Measurements from ENCODE around the gene LATS1.
"Not testable (repeated sequence)": the region's sequence is repeated elsewhere in the genome, so short reads cannot be mapped to it uniquely, and the experiment has no call there.

Gene LATS1

GRCh38 chr6:149717588-149718458 lies at the start of gene LATS1:
TSS of gene LATS1 (minus strand) at chr6:149718101. CDS start at chr6:149702126, 15,975 bp downstream.
- DNase-seq = peak; percentile 72

GRCh38 chr6:149766156-149766769 lies 48.4 kb upstream of the LATS1 start:
- no peak for DNase-seq

DNA sequence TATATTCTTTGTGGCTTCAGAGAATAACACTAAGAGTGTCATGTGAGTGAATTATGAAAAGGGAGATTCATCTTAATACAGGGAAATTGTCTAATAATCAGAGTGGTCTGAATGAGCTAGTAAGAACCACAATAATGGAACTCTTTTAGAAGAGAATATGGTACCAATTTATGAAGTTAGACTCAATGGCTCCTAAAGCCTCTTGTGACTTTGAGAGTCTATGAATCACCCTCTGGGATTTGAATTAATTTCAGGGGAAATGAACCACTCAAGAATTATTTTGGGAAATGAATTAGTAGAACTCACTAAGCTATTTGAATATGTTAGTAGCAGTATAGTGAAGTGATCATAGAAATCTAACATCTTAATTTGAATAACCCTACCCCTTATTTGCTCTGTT lies 46.0 kb upstream of the LATS1 start:
- DNase-seq = no peak

DNA sequence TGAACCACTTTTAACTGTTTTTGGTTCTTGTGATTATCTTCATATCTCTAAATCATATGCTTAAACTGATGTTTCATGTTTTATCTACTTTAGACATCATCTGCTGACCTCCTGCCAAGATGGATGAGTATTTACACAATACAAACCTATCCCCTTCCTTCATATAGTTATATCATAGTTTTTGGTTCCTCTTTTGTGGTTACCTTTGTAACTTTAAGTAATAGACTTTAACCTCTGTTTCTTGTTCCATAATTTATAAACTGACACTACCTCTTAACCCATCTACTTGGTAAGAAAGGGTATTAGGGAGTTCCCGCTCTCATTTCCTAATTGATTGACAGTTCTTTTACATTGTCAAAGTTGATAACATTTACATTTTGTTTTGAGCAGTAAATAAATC lies 43.5 kb upstream of the LATS1 start:
- no peak for DNase-seq

DNA sequence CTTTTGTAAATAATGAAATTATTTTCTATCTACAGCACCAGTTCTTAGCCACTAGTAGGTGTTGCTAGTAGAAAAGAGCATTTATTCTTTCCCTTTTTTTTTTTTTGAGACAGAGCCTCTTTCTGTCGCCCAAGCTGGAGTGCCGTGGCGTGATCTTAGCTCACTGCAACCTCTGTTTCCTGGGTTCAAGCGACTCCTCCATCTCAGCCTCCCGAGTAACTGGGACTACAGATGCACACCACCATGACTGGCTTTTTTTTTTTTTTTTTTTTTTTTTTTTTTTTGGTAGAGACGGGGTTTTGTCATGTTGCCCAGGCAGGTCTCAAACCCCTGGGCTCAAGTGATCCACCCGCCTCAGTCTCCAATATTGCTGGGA lies 38.3 kb upstream of the LATS1 start:
- DNase-seq = no peak

GRCh38 chr6:149755300-149756260 lies 37.7 kb upstream of the LATS1 start:
- DNase-seq = no peak

- DNase-seq = no peak
These were observed 36.6 kb upstream of the LATS1 start for GRCh38 chr6:149754548-149754947.

- not testable (repeated sequence) for DNase-seq
These were observed 35.4 kb upstream of the LATS1 start for GRCh38 chr6:149753374-149753637.

GRCh38 chr6:149752600-149753373 lies 34.9 kb upstream of the LATS1 start:
- no peak for DNase-seq

- not testable (repeated sequence) for DNase-seq
These were observed 34.0 kb upstream of the LATS1 start for GRCh38 chr6:149751920-149752319.

- no peak for DNase-seq
These were observed 33.3 kb upstream of the LATS1 start for GRCh38 chr6:149751239-149751638.

GRCh38 chr6:149750136-149750609 lies 32.3 kb upstream of the LATS1 start:
- DNase-seq = peak; percentile 47

GRCh38 chr6:149749594-149750135 lies 31.8 kb upstream of the LATS1 start, which contains the start of gene PCMT1:
TSS of gene PCMT1 (plus strand) at chr6:149749741. CDS start at chr6:149749902, 161 bp downstream.
- DNase-seq = peak; percentile 68

DNA sequence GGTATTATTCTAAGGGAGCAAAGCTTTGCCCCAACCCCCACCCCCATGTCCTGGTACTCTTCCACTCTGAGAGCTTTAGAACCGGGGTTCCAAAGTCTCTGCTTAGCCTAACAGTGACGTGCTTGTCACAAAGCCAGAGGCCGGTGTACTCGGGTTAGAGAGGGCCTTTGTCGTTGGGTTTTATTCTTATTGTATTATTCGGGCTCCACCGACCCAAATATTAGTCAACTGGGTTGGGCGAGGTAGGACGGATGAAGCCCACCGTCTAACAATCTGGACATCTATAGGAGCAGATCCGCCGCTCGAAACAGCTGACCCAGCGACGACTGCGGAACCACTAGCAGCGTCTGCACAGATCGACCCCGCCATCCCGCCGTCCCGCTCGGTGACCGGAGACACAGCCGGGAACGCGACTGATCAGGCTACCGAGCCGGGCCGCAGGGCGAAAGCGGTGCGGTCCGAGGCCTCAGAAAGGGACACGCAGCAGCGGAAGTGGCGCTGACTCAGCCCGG lies 31.2 kb upstream of the LATS1 start:
- not testable (repeated sequence) for DNase-seq

GRCh38 chr6:149746147-149746946 lies 28.4 kb upstream of the LATS1 start, which contains the start of gene NUP43:
TSS of gene NUP43 (minus strand) at chr6:149746529. CDS start at chr6:149746495, 34 bp downstream.
- peak; percentile 91 for DNase-seq

- not testable (repeated sequence) for DNase-seq
These were observed 27.4 kb upstream of the LATS1 start for GRCh38 chr6:149745252-149745651.

GRCh38 chr6:149734915-149735314 lies 17.0 kb upstream of the LATS1 start:
- no peak for DNase-seq

- DNase-seq = no peak
These were observed 15.3 kb upstream of the LATS1 start for GRCh38 chr6:149733089-149733720.

DNA sequence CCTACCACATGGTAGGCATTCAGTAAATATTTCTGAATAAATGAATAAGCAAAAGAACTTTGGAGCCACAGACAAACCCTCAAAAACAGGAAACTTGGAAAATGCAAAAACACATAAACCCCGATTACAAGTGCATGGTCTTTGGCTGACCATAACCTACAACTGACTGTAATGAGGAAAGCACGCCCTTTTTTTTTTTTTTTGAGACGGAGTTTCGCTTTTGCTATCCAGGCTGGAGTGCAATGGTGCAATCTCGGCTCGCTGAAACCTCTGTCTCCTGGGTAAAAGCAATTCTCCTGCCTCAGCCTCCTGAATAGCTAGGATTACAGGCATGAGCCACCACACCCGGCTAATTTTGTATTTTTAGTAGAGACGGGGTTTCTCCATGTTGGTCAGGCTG lies 11.9 kb upstream of the LATS1 start:
- no peak for DNase-seq

All from kidney glomerular epithelial cell (primary cell).